ENCODE data around the gene SART1.
"Not testable (repeated sequence)": the region's sequence is repeated elsewhere in the genome, so short reads cannot be mapped to it uniquely, and the experiment has no call there.

GRCh38 chr11:65950711-65951110 is 10.8 kb upstream of the SART1 start:
- TF ChIP-seq CTCF, POLR2A (IDR thresholded peaks at IDR 0.05): not testable (repeated sequence)

All from gastroesophageal sphincter (tissue), 3 donors.